Peyer's patch (tissue), 4 donors: ENCODE data around the gene TULP4.

Experiments
- POLR2A ChIP-seq, 2 donors: fragments of 450-650 bp; IDR thresholded peaks; one replicate each; pipeline ENCODE4 v1.5.1; 2017; ENCODE audit warnings: antibody characterized with exemption in 2 of 2, mild to moderate bottlenecking in 2 of 2, moderate library complexity in 2 of 2
- TF ChIP-seq, protein P1 (sequence below), 6 experiments: fragments of 450-650 bp in 4 of 6; fragments of 200-600 bp in 2 of 6; sonication (generic) in 1 of 6; IDR thresholded peaks; one replicate each; pipeline ENCODE4 v1.5.1; 2017 to 2019; ENCODE audit warnings: antibody characterized with exemption in 6 of 6, mild to moderate bottlenecking in 3 of 6, moderate library complexity in 1 of 6

- TF ChIP-seq, protein P1, sequence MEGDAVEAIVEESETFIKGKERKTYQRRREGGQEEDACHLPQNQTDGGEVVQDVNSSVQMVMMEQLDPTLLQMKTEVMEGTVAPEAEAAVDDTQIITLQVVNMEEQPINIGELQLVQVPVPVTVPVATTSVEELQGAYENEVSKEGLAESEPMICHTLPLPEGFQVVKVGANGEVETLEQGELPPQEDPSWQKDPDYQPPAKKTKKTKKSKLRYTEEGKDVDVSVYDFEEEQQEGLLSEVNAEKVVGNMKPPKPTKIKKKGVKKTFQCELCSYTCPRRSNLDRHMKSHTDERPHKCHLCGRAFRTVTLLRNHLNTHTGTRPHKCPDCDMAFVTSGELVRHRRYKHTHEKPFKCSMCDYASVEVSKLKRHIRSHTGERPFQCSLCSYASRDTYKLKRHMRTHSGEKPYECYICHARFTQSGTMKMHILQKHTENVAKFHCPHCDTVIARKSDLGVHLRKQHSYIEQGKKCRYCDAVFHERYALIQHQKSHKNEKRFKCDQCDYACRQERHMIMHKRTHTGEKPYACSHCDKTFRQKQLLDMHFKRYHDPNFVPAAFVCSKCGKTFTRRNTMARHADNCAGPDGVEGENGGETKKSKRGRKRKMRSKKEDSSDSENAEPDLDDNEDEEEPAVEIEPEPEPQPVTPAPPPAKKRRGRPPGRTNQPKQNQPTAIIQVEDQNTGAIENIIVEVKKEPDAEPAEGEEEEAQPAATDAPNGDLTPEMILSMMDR (IDR thresholded peaks at IDR 0.05) = no peak
- TF ChIP-seq POLR2A (IDR thresholded peaks at IDR 0.05) = no peak
Observed at GRCh38 chr6:158474961-158475343, 162.7 kb downstream of the TULP4 start.
